ENCODE measurements around the gene TAS2R14. TPM values are rescaled to one million over a fixed set of nuclear protein-coding genes. Genes with fewer than 3 reads are reported as not detected.

Gene TAS2R14
- total RNA-seq, 1 donor from 2014 or later = 3.8 TPM

- Mint-ChIP-seq H3K4me1 (ENCODE audit: unreplicated experiment) (no peaks in the 10 kb centered on the region), H3K4me3 (ENCODE audit: unreplicated experiment) (no peak overlapping the region), H3K27me3 (ENCODE audit: unreplicated experiment) (no peaks in the 10 kb centered on the region), H3K36me3 (ENCODE audit: unreplicated experiment) (no peaks in the 10 kb centered on the region), H3K27ac (ENCODE audit: unreplicated experiment) (no peak overlapping the region), H3K9me3 (ENCODE audit: unreplicated experiment) (peaks cover 3% of the 10 kb centered on the region)
- no peak for TF ChIP-seq CTCF (IDR thresholded peaks at IDR 0.05)
- DNase-seq (ENCODE audit: extremely low spot score, unreplicated experiment) = no peak
Observed at GRCh38 chr12:10919809-10920208, 19.3 kb downstream of the TAS2R14 start.

GRCh38 chr12:10910380-10910779 is 28.7 kb downstream of the TAS2R14 start:
- H3K4me1 Mint-ChIP-seq (ENCODE audit: unreplicated experiment) = no peaks in the 10 kb centered on the region
- DNase-seq (ENCODE audit: extremely low spot score, unreplicated experiment) = no peak
- H3K27ac Mint-ChIP-seq (ENCODE audit: unreplicated experiment) = no peak overlapping the region
- H3K4me3 Mint-ChIP-seq (ENCODE audit: unreplicated experiment) = no peak overlapping the region
- TF ChIP-seq CTCF (IDR thresholded peaks at IDR 0.05) = no peak
- peaks cover 6% of the 10 kb centered on the region for H3K9me3 Mint-ChIP-seq (ENCODE audit: unreplicated experiment)
- H3K36me3 Mint-ChIP-seq (ENCODE audit: unreplicated experiment) = peaks cover 3% of the 10 kb centered on the region
- no peaks in the 10 kb centered on the region for H3K27me3 Mint-ChIP-seq (ENCODE audit: unreplicated experiment)

GRCh38 chr12:10909462-10909861 is 29.6 kb downstream of the TAS2R14 start, which contains the start of gene TAS2R13:
TSS of gene TAS2R13 (minus strand) at chr12:10909562. CDS start at chr12:10909298, 264 bp downstream.
- H3K27me3 Mint-ChIP-seq (ENCODE audit: unreplicated experiment) = no peaks in the 10 kb centered on the region
- no peak within 1 kb of the TSS for H3K4me3 Mint-ChIP-seq (ENCODE audit: unreplicated experiment)
- TF ChIP-seq CTCF (IDR thresholded peaks at IDR 0.05) = no peak
- peaks cover 14% of the 10 kb centered on the region for H3K9me3 Mint-ChIP-seq (ENCODE audit: unreplicated experiment)
- no peak for DNase-seq (ENCODE audit: extremely low spot score, unreplicated experiment)
- H3K36me3 Mint-ChIP-seq (ENCODE audit: unreplicated experiment) = peaks cover 11% of the 10 kb centered on the region
- H3K27ac Mint-ChIP-seq (ENCODE audit: unreplicated experiment) = no peak within 1 kb of the TSS
- H3K4me1 Mint-ChIP-seq (ENCODE audit: unreplicated experiment) = no peaks in the 10 kb centered on the region

GRCh38 chr12:10904686-10905085 is 34.4 kb downstream of the TAS2R14 start:
- Mint-ChIP-seq H3K9me3 (ENCODE audit: unreplicated experiment) (peaks cover 44% of the 10 kb centered on the region), H3K36me3 (ENCODE audit: unreplicated experiment) (peaks cover 20% of the 10 kb centered on the region)
- no peak for TF ChIP-seq CTCF (IDR thresholded peaks at IDR 0.05)

GRCh38 chr12:10901427-10901826 is 37.6 kb downstream of the TAS2R14 start:
- H3K4me3 Mint-ChIP-seq (ENCODE audit: unreplicated experiment) = no peak overlapping the region
- no peaks in the 10 kb centered on the region for H3K27me3 Mint-ChIP-seq (ENCODE audit: unreplicated experiment)

More at GRCh38 chr12:10904686-10905085, 34.4 kb downstream of the TAS2R14 start:
- Mint-ChIP-seq H3K27me3 (ENCODE audit: unreplicated experiment) (no peaks in the 10 kb centered on the region), H3K4me1 (ENCODE audit: unreplicated experiment) (no peaks in the 10 kb centered on the region), H3K4me3 (ENCODE audit: unreplicated experiment) (no peak overlapping the region), H3K27ac (ENCODE audit: unreplicated experiment) (no peak overlapping the region)
- DNase-seq (ENCODE audit: extremely low spot score, unreplicated experiment) = no peak

More at GRCh38 chr12:10901427-10901826, 37.6 kb downstream of the TAS2R14 start:
- Mint-ChIP-seq H3K4me1 (ENCODE audit: unreplicated experiment) (no peaks in the 10 kb centered on the region), H3K36me3 (ENCODE audit: unreplicated experiment) (peaks cover 23% of the 10 kb centered on the region), H3K9me3 (ENCODE audit: unreplicated experiment) (peaks cover 46% of the 10 kb centered on the region), H3K27ac (ENCODE audit: unreplicated experiment) (no peak overlapping the region)
- DNase-seq (ENCODE audit: extremely low spot score, unreplicated experiment) = no peak
- TF ChIP-seq CTCF (IDR thresholded peaks at IDR 0.05) = no peak

Measured in osteocyte (in vitro differentiated cells).